ENCODE data around the gene GLIS1.

DNA sequence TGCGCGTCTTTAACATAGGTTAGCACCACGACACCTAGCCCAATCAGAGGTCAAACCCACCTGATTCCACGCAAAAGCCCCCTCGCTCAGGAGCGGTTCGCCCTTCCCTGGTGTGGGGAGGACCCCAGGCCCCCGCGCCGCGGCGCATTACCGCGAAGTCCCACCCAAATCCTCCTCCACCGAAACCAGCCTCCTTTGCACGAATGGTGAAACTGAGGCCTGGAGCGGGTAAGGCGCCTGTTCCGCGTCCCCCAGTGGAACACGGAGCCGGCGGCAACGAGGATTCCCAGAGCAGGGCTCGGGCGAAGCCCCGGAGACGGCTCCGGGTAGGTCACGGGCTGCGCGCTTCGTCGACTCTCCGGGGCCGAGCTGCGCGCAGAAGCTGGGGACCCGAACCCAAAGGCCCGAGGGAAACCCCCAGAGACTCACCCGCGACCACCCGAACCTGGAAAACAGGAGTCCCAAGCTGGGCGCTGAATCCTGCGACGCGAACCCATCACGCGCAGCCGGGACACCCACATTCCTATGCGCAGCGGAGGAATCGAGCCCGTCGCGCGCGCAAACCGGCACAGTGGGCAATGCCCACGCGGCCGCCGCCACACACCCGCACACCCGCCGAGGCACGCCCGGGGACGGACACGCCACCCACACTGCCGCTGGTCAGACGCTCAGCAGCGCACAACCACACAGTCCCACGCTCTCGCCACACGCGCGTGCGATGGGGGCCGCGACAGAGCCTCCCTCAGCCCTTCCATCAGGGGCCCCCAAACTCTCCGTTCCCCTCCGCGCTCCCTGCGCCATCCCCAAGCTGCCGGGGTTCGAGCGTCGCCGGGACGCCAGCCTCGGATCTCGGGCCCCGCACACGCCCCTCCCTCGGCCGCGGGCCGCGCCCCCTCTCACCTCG, 507 bp downstream of the GLIS1 start:
- TF ChIP-seq, protein P1, sequence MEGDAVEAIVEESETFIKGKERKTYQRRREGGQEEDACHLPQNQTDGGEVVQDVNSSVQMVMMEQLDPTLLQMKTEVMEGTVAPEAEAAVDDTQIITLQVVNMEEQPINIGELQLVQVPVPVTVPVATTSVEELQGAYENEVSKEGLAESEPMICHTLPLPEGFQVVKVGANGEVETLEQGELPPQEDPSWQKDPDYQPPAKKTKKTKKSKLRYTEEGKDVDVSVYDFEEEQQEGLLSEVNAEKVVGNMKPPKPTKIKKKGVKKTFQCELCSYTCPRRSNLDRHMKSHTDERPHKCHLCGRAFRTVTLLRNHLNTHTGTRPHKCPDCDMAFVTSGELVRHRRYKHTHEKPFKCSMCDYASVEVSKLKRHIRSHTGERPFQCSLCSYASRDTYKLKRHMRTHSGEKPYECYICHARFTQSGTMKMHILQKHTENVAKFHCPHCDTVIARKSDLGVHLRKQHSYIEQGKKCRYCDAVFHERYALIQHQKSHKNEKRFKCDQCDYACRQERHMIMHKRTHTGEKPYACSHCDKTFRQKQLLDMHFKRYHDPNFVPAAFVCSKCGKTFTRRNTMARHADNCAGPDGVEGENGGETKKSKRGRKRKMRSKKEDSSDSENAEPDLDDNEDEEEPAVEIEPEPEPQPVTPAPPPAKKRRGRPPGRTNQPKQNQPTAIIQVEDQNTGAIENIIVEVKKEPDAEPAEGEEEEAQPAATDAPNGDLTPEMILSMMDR (IDR thresholded peaks at IDR 0.05; ENCODE audit: borderline replicate concordance, extremely low read depth, low read length, poor library complexity, severe bottlenecking) = no peak
- no peak for TF ChIP-seq EZH2 (IDR thresholded peaks at IDR 0.05; ENCODE audit: borderline replicate concordance, low read depth, low read length, severe bottlenecking)

Data from DND-41 (cell line).